Activated naive CD4-positive, alpha-beta T cell (primary cell): ENCODE data around the gene CHRM4.

Source experiments
- DNase-seq, 4 experiments: peaks; one replicate each; lab custom pipeline; 2025; lab: John Stamatoyannopoulos, UW

Gene CHRM4

DNA sequence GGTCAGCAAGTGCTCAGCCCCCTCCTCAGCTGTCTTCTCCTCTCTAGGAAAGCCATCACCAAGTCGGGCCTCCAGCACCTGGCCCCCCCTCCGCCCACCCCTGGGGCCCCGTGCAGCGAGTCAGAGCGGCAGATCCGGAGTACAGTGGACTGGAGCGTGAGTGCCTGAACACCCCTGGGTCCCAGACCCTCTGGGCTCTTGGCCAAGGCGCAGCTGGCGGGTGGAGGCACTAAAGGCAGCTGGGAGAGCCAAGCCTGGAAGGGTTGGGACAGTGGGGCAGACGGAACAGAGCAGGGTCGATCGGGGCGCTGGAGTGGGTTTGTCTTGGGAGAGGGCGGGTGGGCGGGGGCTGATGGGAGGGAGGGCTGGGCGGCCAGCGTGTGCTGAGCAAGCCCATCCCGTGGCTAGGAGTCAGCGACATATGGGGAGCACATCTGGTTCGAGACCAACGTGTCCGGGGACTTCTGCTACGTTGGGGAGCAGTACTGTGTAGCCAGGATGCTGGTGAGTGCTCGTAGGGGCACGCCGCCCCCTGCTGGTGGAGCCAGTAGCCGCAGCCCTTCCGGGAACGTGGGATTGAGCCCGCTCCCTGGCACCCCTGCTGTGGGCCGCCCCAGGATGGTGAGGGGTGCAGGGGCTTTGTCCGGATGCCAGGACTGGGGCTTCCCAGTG is 24.2 kb downstream of the CHRM4 start:
- peak; percentile 34 to 74 (median 60) for DNase-seq

- no peak for DNase-seq
Measured at GRCh38 chr11:46366661-46367161, 24.9 kb downstream of the CHRM4 start.

GRCh38 chr11:46366260-46366659 is 25.3 kb downstream of the CHRM4 start:
- no peak for DNase-seq

DNA sequence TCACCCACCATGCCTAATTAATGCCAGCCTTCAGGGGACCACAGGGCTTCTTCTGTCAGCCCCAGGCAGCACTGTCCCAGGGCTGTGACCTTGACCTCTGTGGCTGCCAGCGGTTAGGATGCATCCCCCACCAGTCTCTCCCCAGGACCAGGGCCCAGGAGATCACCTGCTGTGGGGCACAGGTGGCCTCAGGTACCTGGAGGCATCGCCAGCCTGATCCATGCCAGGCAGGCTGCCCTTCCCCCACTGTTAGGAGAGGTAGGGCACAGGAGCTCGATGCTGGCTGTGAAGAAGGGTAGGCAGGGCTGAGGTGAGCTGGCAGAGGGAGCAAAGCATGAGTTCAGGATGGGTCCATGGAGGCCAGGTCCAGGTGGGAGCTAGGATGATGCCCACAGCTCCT is 26.8 kb downstream of the CHRM4 start:
- no peak for DNase-seq

DNA sequence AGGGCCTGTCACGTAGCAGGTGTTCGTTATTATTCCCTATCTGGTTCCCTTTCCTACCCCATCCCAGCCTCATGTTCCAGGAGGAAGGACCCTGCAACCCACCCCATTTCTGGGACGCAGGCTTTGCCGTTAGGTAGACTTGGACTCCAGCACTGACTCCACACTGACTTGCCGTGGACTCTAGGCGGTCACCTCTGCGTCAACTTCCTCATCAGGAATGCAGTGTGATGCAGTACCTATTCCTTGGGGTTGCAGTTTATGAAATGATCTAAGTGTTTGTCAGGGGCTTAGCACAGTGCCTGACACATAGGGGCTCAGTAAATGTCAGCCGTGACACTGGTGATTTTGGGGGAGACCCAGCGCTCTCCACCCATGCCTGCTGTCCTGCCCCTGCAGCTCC is 27.5 kb downstream of the CHRM4 start:
- DNase-seq, result no peak

DNA sequence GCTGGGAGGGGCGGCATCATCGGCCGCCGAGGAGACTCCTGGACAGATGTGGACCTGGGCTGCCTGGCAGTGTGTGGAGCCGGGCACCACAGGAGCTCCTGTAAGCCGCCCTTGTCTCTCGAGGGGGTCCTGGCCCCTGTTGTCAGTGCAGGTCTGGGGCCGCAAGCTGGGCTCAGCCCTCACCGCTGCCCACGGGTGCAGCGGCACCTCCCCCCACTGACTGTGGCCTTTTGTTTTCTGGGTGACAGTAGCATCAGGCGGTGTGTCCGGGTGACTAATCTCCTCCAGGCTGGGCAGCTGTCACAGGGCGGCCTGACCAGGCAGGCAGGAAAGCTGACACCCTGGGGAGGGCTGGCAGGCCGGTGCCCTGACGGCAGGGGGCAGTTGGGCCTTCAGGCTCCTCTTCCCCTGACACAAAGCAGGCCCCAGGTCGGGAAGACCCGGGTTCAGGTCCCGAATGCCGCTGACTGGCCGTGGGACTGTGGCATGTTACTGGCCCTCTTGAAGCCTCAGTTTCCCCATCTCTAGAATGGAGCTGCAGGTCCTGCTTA is 28.0 kb downstream of the CHRM4 start:
- DNase-seq, result no peak

- DNase-seq, result no peak
Measured at GRCh38 chr11:46363031-46363407, 28.6 kb downstream of the CHRM4 start.

DNA sequence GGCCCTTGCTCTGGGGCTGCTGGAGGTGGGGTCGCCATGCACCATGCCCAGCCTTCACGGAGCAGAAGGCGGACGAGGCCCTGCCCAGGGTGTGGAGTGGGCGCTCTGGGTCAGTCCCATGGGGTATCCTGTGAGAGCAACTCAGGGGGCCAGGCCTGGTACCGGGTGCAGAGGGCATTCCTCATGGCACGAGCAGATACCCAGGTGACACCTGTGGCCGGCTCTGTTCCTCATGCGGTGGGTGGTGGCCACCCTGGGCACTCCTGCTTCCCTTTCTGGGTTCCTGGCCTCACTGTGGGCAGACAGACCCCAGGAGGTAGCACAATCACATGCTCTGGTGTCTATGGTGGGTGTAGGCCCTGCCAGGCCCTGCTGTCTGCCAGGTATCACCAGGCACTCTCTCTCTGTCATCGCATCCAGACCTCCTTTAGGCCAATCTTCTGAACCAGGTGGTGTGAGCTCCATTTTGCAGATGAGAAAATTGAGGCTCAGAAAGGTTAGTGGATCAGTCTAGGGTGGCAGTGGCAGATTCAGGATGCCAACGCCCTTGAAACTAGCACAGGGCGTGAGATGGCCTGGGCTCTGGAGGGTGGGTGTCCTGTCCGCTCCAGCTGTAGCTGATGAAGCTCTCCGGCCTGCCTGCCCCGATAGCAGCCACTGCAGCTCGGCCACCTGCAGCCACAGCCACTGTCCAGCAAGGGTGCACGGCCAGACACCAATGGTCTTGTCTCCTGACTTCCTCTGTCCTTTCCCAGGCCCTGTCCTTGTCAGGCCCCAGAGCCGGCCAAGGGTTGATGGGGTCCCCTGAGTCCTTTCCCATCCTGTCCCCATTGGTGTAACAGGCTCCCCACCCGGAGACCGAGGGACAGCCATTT is 29.2 kb downstream of the CHRM4 start:
- no peak for DNase-seq

- peak in 2 of 4 experiments; percentile 43 to 56 for DNase-seq
Measured at GRCh38 chr11:46361283-46362155, 30.1 kb downstream of the CHRM4 start.

DNA sequence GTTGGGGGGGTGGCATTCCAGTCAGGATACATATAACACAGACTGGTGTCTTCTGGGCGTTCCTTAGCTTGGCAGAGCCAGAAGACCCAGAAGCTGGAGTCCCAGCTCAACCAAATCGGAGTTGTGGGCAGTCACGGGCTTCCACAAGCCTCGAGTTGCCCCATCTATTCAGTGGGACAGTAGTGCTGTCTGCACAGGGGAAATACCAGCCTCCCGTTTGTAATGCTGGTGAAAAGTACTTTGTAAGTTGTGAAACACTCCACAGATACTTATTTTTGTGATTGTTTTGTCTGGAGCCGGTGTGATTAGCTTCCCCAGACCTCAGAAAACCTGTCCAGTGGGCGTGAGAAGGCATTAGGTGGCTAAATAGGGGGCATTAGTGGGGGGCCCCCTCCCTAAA is 30.7 kb downstream of the CHRM4 start:
- DNase-seq, result no peak

DNA sequence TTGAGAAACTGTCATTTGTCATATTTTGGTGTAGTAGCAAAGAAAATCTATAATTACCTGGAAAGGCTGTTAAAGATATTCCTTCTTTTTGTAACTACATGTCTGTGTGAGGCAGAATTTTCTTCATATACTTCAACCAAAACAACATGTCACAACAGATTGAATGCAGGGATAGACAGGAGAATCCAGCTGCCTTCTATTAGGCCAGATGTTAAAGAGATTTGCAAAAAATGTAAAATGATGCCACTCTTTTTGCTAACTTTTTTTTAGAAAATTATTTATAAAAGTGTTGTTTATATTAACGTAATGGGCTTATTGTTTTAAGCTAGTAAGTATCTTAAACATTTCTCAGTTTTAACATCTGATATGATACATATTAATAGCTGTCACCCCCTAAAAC is 31.6 kb downstream of the CHRM4 start:
- DNase-seq, result no peak

- no peak for DNase-seq
Measured at GRCh38 chr11:46357483-46357936, 34.1 kb downstream of the CHRM4 start.

DNA sequence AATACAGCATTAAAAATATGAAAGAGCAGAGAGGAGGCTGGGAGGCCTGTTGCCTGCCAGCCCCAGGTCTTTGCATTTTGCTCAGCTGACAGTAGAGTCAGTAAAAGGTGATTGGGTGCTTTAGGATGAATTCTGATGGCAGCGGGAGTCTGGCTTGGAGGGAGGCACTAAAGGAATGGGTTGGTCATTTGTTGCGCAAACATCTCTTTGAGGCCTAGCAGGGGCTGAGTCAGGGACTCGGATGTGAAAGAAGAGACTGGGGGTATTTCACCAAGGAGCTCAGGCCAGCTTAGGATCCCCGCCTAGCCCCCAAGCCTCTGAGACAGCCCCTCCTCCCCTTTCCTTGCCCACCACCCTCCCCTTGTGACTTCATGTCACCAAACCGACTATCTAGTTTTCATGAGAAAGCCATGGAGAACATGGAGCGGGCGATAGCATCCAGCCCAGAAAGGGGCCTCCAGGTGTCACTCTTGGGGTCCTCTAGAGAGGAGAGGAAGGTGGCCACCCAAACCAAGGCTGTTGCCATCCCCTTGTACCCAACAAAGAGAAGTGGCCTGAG is 34.6 kb downstream of the CHRM4 start:
- DNase-seq, result no peak

DNA sequence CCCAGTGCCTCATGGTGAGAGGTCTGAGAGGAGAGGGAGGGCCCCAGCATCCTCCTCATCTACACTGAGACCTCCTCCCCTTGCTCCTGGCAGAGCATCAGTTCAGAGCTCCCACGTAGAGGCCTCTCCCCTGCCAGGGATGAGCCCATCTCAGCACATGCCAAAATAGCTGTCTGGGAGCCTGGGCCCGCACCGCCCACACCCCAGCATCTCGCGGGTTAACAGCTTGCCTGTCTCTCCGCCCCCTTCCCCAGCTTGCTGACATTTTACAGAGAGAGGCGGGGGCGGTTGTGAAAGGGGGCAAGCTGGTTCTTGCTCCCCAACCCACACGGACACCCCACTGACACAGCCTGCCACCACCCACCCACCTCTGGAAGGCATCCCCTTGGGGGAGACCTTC is 37.9 kb downstream of the CHRM4 start:
- DNase-seq, result peak in 2 of 4 experiments; percentile 12

DNA sequence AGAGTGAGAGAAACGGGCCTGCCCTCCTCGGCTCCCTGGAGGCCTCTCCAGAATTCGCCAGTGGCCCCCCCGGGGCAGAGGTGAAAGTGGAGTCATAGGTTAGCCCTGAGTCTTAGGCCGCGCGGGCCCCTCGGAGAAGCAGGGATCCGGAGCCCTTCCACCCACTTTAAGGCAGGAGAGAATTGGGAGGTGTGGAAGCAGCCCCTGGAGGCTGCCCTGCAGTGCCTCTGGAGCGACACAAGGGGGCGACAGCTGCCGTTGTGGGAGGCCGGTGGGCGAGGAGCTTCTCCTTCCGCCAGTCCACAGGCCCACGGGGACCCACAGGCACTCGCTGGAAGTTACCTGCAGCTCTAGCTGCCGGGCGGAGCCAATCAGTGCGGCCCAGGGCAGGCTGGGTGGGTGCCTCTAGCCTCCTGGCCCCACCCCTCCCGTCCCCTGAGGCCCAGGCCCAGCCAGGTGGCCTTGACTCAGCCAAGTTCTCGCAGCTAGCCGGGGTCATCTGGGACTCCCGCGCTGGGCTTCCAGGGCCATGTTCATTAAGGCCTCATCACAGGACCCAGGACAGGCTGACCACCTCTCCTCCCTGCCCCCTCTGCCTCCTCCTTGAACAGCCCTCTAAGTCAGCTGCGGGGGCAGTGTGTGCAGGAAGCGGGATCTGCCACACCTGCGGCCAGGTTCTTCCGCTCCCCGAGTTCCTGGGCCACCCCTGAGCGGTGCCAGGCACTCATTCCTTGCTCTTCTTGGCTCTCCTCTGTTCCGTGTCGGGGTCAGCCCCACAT is 39.3 kb downstream of the CHRM4 start:
- DNase-seq, result peak; percentile 47 to 69 (median 53)

- no peak for DNase-seq
Measured at GRCh38 chr11:46351606-46352005, 40.0 kb downstream of the CHRM4 start.

GRCh38 chr11:46351148-46351547 is 40.4 kb downstream of the CHRM4 start:
- DNase-seq, result no peak

- DNase-seq, result no peak
Measured at GRCh38 chr11:46350695-46351094, 40.9 kb downstream of the CHRM4 start.

- peak in 2 of 4 experiments; percentile 40 to 63 for DNase-seq
Measured at GRCh38 chr11:46348566-46349401, 42.8 kb downstream of the CHRM4 start.
